ENCODE results near the gene IFITM10.

GRCh38 chr11:1792461-1792860, 42.1 kb upstream of the IFITM10 start:
- TF ChIP-seq POLR2A (IDR thresholded peaks at IDR 0.05; ENCODE audit: low read length) (no peak), GATA1 (IDR thresholded peaks at IDR 0.05; ENCODE audit: low read depth, low read length) (no peak)
